Kidney (tissue), 14 donors: ENCODE results near the gene CALML6. TPM values are rescaled to one million over a fixed set of nuclear protein-coding genes. Genes with fewer than 3 reads are reported as not detected.

Experiments
- DNase-seq, 5 donors: peaks; one replicate each; pipeline ENCODE4 v3.0.0-alpha.2; 2013 to 2020
- FAIRE-seq: peaks from 2 replicates; lab custom pipeline; 2012; peaks lifted over from hg19 to GRCh38; lab: Jason Lieb, UNC
- H3K27ac ChIP-seq, 2 donors: one replicate each; pipeline ENCODE4 v1.7.0; 2013; ENCODE audit warnings: low read depth in 2 of 2, low read length in 2 of 2, inconsistent platforms in 1 of 2
- H3K27me3 ChIP-seq: one replicate; pipeline ENCODE4 v1.7.1; 2013; ENCODE audit warnings: low read length, inconsistent platforms; ENCODE audit not compliant: control insufficient read depth, insufficient read depth
- H3K36me3 ChIP-seq, 3 donors: one replicate each; pipeline versions ENCODE4 v1.7.0 to v1.7.1; 2013; ENCODE audit warnings: low read length in 3 of 3, control low read depth in 1 of 3, inconsistent platforms in 1 of 3; ENCODE audit not compliant: insufficient read depth in 3 of 3, control insufficient read depth in 2 of 3
- H3K4me1 ChIP-seq, 3 donors: one replicate each; pipeline versions ENCODE4 v1.7.0 to v1.7.1; 2013; ENCODE audit warnings: low read length in 3 of 3, inconsistent platforms in 1 of 3, low read depth in 1 of 3; ENCODE audit not compliant: control insufficient read depth in 2 of 3, insufficient read depth in 2 of 3
- H3K4me3 ChIP-seq, 3 donors: one replicate each; pipeline versions ENCODE4 v1.7.0 to v1.8.1; 2013; ENCODE audit warnings: low read length in 3 of 3, control low read depth in 1 of 3, inconsistent platforms in 1 of 3
- H3K9ac ChIP-seq, 3 donors: one replicate each; pipeline versions ENCODE4 v1.7.0 to v1.7.1; 2013; ENCODE audit warnings: low read length in 3 of 3, control low read depth in 1 of 3, inconsistent platforms in 1 of 3
- H3K9me3 ChIP-seq, 3 donors: one replicate each; pipeline versions ENCODE4 v1.7.0 to v1.7.1; 2013; ENCODE audit warnings: low read length in 3 of 3, control low read depth in 1 of 3, inconsistent platforms in 1 of 3; ENCODE audit not compliant: control insufficient read depth in 2 of 3, insufficient read depth in 1 of 3
- CTCF ChIP-seq: IDR thresholded peaks from 3 replicates; pipeline ENCODE4 v1.5.1; 2012; ENCODE audit warnings: mild to moderate bottlenecking, moderate library complexity, borderline replicate concordance; ENCODE audit not compliant: insufficient read depth; ENCODE audit errors: extremely low read depth
- intact Hi-C: fragments of 100-400 bp; cut with DNase I; formaldehyde crosslinking; loops from one replicate; pipeline ENCODE4 v1.11.1; 2022
- polyA plus RNA-seq: library from polyadenylated mRNA; stranded (reverse); fragments of 350-450 nt; fragmentation: Illumina TruSeq; extraction: RNeasy Lipid Tissue Mini Kit (QIAGEN cat#74804); gene quantifications from one replicate; pipeline ENCODE4 v1.2.3, GENCODE V29; 2014; ENCODE audit warnings: low read depth, low replicate concordance; ENCODE audit not compliant: insufficient read depth
- total RNA-seq: library from RNA; stranded (reverse); fragmentation: NEBNext Ultra II Directional; extraction: Animal tissue kit (Norgen Biotek cat#: 25700); gene quantifications from one replicate; pipeline ENCODE4 v1.2.1, GENCODE V29; 2021
- donor health status: control.
- donor health status: control.
- donor health status: control.
- donor health status: control.
- donor health status: control.
- donor health status: DM: yes; HTN: yes; CAD: no.
- donor health status: Normal renal cell carcinoma (clear cell type).

The CALML6 gene
- total and polyA plus RNA-seq, 2 donors from 2014 or later: 0.13 to 1.2 TPM

GRCh38 chr1:1900883-1901640 lies 14.0 kb upstream of the CALML6 start:
- Histone ChIP-seq H3K27me3 (no peaks in the 10 kb centered on the region), H3K36me3 (no peaks in the 10 kb centered on the region), H3K4me3 (no peak overlapping the region), H3K9ac (no peak overlapping the region), H3K9me3 (no peaks in the 10 kb centered on the region), H3K4me1 (peaks cover 0 to 2% (median 0%) of the 10 kb centered on the region in 3 donors), H3K27ac (no peak overlapping the region)
- DNase-seq (peak in 1 of 5 donors; percentile 75), FAIRE-seq (no peak)
- intact Hi-C loops: no loop called here
- no peak for TF ChIP-seq CTCF

- Histone ChIP-seq H3K9me3 (no peaks in the 10 kb centered on the region), H3K4me1 (peaks cover 0 to 3% (median 0%) of the 10 kb centered on the region in 3 donors), H3K27ac (no peak overlapping the region), H3K9ac (no peak overlapping the region), H3K27me3 (no peaks in the 10 kb centered on the region), H3K4me3 (no peak overlapping the region), H3K36me3 (no peaks in the 10 kb centered on the region)
- TF ChIP-seq CTCF: no peak
- intact Hi-C loops: no loop called here
- peak in 1 of 5 donors; percentile 71 for DNase-seq
- no peak for FAIRE-seq
These were observed 13.3 kb upstream of the CALML6 start for GRCh38 chr1:1901641-1902294.

DNA sequence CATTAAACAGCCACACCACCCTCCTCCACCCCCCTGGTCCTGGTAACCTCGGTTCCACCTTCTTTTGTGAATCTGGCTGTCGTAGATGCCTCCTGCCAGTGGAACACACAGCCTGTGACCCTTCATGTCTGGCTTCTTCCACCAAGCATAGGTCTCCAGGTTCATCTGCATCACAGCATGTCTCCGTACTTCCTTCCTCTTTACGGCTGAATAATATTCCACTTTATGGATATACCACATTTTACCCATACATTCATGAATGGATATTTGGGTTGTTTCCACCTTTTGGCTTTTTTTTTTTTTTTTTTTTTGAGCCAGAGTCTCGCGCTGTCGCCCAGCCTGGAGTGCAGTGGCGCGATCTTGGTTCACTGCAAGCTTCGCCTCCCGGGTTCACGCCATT lies 11.8 kb upstream of the CALML6 start:
- DNase-seq: no peak
- no peaks in the 10 kb centered on the region for H3K27me3 ChIP-seq
- no peak for FAIRE-seq
- no peaks in the 10 kb centered on the region for H3K36me3 ChIP-seq
- H3K9ac ChIP-seq: no peak overlapping the region
- TF ChIP-seq CTCF: no peak
- H3K4me1 ChIP-seq: peaks cover 0 to 10% (median 0%) of the 10 kb centered on the region in 3 donors
- no peak overlapping the region for H3K4me3 ChIP-seq
- no peaks in the 10 kb centered on the region for H3K9me3 ChIP-seq
- H3K27ac ChIP-seq: no peak overlapping the region
- intact Hi-C loops: no loop called here
